ENCODE measurements around the gene NECTIN3.

GRCh38 chr3:111156517-111156916 is 84.9 kb downstream of the NECTIN3 start:
- TF ChIP-seq POLR2A (IDR thresholded peaks at IDR 0.05): no peak
- no peak for TF ChIP-seq CTCF (IDR thresholded peaks at IDR 0.05)

Data from breast epithelium (tissue), 3 donors.